ENCODE measurements around the gene PCDHB7. TPM values are rescaled to one million over a fixed set of nuclear protein-coding genes. Genes with fewer than 3 reads are reported as not detected.
A peak's percentile ranks its signal among the peaks of the same experiment; 100 is the strongest.
"Not testable (repeated sequence)": the region's sequence is repeated elsewhere in the genome, so short reads cannot be mapped to it uniquely, and the experiment has no call there.

PCDHB7 gene
- total and polyA plus RNA-seq, 3 experiments from 2014 or later, result not detected

GRCh38 chr5:141208478-141208877, 36.0 kb downstream of the PCDHB7 start, which contains the start of gene PCDHB12:
TSS of gene PCDHB12 (plus strand) at chr5:141208719. CDS start at chr5:141208908, 189 bp downstream.
- Mint-ChIP-seq H3K27me3 (peaks cover 33 to 64% of the 10 kb centered on the region in 2 donors), H3K4me1 (peaks cover 0 to 1% (median under 1%) of the 10 kb centered on the region in 3 donors), H3K4me3 (no peak within 1 kb of the TSS), H3K36me3 (no peaks in the 10 kb centered on the region), H3K27ac (no peak within 1 kb of the TSS), H3K9me3 (peaks cover 0 to 10% (median 7%) of the 10 kb centered on the region in 5 donors)
- ChIA-PET CTCF (interaction anchor here (1.5 kb wide), 1 partner anchor 304 kb away, joined by 3 read pairs; no protein-coding TSS in a partner anchor), POLR2A (no interaction called here)
- Histone ChIP-seq H3K9me3 (ENCODE audit: low read length) (no peaks in the 10 kb centered on the region), H3K4me1 (ENCODE audit: insufficient read depth, low read length) (no peaks in the 10 kb centered on the region), H3K36me3 (ENCODE audit: insufficient read depth, low read length) (no peaks in the 10 kb centered on the region), H3K4me3 (ENCODE audit: low read length) (no peak within 1 kb of the TSS), H3K27ac (ENCODE audit: low read depth, low read length) (no peak within 1 kb of the TSS), H3K27me3 (ENCODE audit: insufficient read depth, low read length, poor library complexity, severe bottlenecking) (peaks cover 13% of the 10 kb centered on the region)
- DNase-seq, result no peak

DNA sequence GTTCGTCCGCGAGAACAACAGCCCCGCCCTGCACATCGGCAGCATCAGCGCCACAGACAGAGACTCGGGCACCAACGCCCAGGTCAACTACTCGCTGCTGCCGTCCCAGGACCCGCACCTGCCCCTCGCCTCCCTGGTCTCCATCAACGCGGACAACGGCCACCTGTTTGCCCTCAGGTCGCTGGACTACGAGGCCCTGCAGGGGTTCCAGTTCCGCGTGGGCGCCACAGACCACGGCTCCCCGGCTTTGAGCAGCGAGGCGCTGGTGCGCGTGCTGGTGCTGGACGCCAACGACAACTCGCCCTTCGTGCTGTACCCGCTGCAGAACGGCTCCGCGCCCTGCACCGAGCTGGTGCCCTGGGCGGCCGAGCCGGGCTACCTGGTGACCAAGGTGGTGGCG, 37.8 kb downstream of the PCDHB7 start:
- CTCF ChIA-PET; H3K4me3 Mint-ChIP-seq; H3K36me3 Mint-ChIP-seq; H3K27ac Mint-ChIP-seq; H3K27ac ChIP-seq (ENCODE audit: low read depth, low read length); H3K36me3 ChIP-seq (ENCODE audit: insufficient read depth, low read length); H3K9me3 ChIP-seq (ENCODE audit: low read length); H3K4me1 Mint-ChIP-seq; POLR2A ChIA-PET; H3K4me1 ChIP-seq (ENCODE audit: insufficient read depth, low read length); DNase-seq; H3K4me3 ChIP-seq (ENCODE audit: low read length): not testable (repeated sequence)
- H3K9me3 Mint-ChIP-seq, result peaks cover 4 to 17% (median 15%) of the 10 kb centered on the region in 5 donors
- peaks cover 13% of the 10 kb centered on the region for H3K27me3 ChIP-seq (ENCODE audit: insufficient read depth, low read length, poor library complexity, severe bottlenecking)
- peaks cover 37 to 71% of the 10 kb centered on the region in 2 donors for H3K27me3 Mint-ChIP-seq

DNA sequence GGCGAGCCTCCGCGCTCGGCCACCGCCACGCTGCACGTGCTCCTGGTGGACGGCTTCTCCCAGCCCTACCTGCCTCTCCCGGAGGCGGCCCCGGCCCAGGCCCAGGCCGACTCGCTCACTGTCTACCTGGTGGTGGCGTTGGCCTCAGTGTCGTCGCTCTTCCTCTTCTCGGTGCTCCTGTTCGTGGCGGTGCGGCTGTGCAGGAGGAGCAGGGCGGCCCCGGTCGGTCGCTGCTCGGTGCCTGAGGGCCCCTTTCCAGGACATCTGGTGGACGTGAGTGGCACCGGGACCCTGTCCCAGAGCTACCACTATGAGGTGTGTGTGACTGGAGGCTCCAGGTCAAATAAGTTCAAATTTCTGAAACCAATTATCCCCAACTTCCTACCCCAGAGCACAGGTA, 38.4 kb downstream of the PCDHB7 start:
- DNase-seq; CTCF ChIA-PET; H3K9me3 ChIP-seq (ENCODE audit: low read length); H3K4me3 ChIP-seq (ENCODE audit: low read length); H3K36me3 ChIP-seq (ENCODE audit: insufficient read depth, low read length); H3K36me3 Mint-ChIP-seq; H3K27ac Mint-ChIP-seq; POLR2A ChIA-PET; H3K4me3 Mint-ChIP-seq; H3K4me1 ChIP-seq (ENCODE audit: insufficient read depth, low read length); H3K27ac ChIP-seq (ENCODE audit: low read depth, low read length); H3K4me1 Mint-ChIP-seq: not testable (repeated sequence)
- H3K27me3 ChIP-seq (ENCODE audit: insufficient read depth, low read length, poor library complexity, severe bottlenecking), result peaks cover 13% of the 10 kb centered on the region
- Mint-ChIP-seq H3K9me3 (peaks cover 4 to 18% (median 16%) of the 10 kb centered on the region in 5 donors), H3K27me3 (peaks cover 36 to 69% of the 10 kb centered on the region in 2 donors)

- H3K4me3 ChIP-seq (ENCODE audit: low read length); H3K4me1 Mint-ChIP-seq; H3K9me3 ChIP-seq (ENCODE audit: low read length); H3K4me1 ChIP-seq (ENCODE audit: insufficient read depth, low read length); H3K27ac ChIP-seq (ENCODE audit: low read depth, low read length); H3K27me3 ChIP-seq (ENCODE audit: insufficient read depth, low read length, poor library complexity, severe bottlenecking); H3K36me3 ChIP-seq (ENCODE audit: insufficient read depth, low read length); H3K27ac Mint-ChIP-seq; CTCF ChIA-PET; DNase-seq; POLR2A ChIA-PET; H3K36me3 Mint-ChIP-seq: not testable (repeated sequence)
- H3K4me3 Mint-ChIP-seq, result peak within 1 kb of the TSS in 4 of 7 donors; percentile 41 to 56 (median 48)
- peaks cover 42 to 56% of the 10 kb centered on the region in 2 donors for H3K27me3 Mint-ChIP-seq
- peaks cover 15 to 34% (median 30%) of the 10 kb centered on the region in 5 donors for H3K9me3 Mint-ChIP-seq
Measured at GRCh38 chr5:141213656-141214339, 41.4 kb downstream of the PCDHB7 start, which contains the start of gene PCDHB13. TSS of gene PCDHB13 (plus strand) at chr5:141213919. CDS start at chr5:141214124, 205 bp downstream.

- H3K27ac ChIP-seq (ENCODE audit: low read depth, low read length); H3K36me3 ChIP-seq (ENCODE audit: insufficient read depth, low read length); H3K36me3 Mint-ChIP-seq; DNase-seq; CTCF ChIA-PET; H3K4me3 Mint-ChIP-seq; H3K4me1 Mint-ChIP-seq; H3K4me1 ChIP-seq (ENCODE audit: insufficient read depth, low read length); H3K9me3 ChIP-seq (ENCODE audit: low read length); POLR2A ChIA-PET; H3K27ac Mint-ChIP-seq; H3K27me3 ChIP-seq (ENCODE audit: insufficient read depth, low read length, poor library complexity, severe bottlenecking); H3K4me3 ChIP-seq (ENCODE audit: low read length): not testable (repeated sequence)
- Mint-ChIP-seq H3K27me3 (peaks cover 38 to 55% of the 10 kb centered on the region in 2 donors), H3K9me3 (peaks cover 18 to 36% (median 30%) of the 10 kb centered on the region in 5 donors)
Measured at GRCh38 chr5:141214583-141214982, 42.1 kb downstream of the PCDHB7 start.

DNA sequence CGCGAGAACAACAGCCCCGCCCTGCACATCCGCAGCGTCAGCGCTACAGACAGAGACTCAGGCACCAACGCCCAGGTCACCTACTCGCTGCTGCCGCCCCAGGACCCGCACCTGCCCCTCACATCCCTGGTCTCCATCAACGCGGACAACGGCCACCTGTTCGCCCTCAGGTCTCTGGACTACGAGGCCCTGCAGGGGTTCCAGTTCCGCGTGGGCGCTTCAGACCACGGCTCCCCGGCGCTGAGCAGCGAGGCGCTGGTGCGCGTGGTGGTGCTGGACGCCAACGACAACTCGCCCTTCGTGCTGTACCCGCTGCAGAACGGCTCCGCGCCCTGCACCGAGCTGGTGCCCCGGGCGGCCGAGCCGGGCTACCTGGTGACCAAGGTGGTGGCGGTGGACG, 43.1 kb downstream of the PCDHB7 start:
- H3K27ac Mint-ChIP-seq; H3K36me3 Mint-ChIP-seq; H3K4me1 ChIP-seq (ENCODE audit: insufficient read depth, low read length); H3K4me3 ChIP-seq (ENCODE audit: low read length); POLR2A ChIA-PET; H3K27me3 ChIP-seq (ENCODE audit: insufficient read depth, low read length, poor library complexity, severe bottlenecking); DNase-seq; CTCF ChIA-PET; H3K36me3 ChIP-seq (ENCODE audit: insufficient read depth, low read length); H3K4me3 Mint-ChIP-seq; H3K4me1 Mint-ChIP-seq; H3K27ac ChIP-seq (ENCODE audit: low read depth, low read length); H3K9me3 ChIP-seq (ENCODE audit: low read length): not testable (repeated sequence)
- H3K27me3 Mint-ChIP-seq, result peaks cover 43 to 56% of the 10 kb centered on the region in 2 donors
- H3K9me3 Mint-ChIP-seq, result peaks cover 18 to 39% (median 26%) of the 10 kb centered on the region in 5 donors

DNA sequence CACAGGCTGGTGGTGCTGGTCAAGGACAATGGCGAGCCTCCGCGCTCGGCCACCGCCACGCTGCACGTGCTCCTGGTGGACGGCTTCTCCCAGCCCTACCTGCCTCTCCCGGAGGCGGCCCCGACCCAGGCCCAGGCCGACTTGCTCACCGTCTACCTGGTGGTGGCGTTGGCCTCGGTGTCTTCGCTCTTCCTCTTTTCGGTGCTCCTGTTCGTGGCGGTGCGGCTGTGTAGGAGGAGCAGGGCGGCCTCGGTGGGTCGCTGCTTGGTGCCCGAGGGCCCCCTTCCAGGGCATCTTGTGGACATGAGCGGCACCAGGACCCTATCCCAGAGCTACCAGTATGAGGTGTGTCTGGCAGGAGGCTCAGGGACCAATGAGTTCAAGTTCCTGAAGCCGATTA, 43.6 kb downstream of the PCDHB7 start:
- H3K4me1 ChIP-seq (ENCODE audit: insufficient read depth, low read length); H3K4me3 ChIP-seq (ENCODE audit: low read length); DNase-seq; H3K36me3 ChIP-seq (ENCODE audit: insufficient read depth, low read length); H3K36me3 Mint-ChIP-seq; H3K27ac Mint-ChIP-seq; CTCF ChIA-PET; H3K9me3 ChIP-seq (ENCODE audit: low read length); H3K27ac ChIP-seq (ENCODE audit: low read depth, low read length); H3K4me3 Mint-ChIP-seq; H3K4me1 Mint-ChIP-seq; POLR2A ChIA-PET: not testable (repeated sequence)
- peaks cover 43 to 59% of the 10 kb centered on the region in 2 donors for H3K27me3 Mint-ChIP-seq
- peaks cover 14% of the 10 kb centered on the region for H3K27me3 ChIP-seq (ENCODE audit: insufficient read depth, low read length, poor library complexity, severe bottlenecking)
- H3K9me3 Mint-ChIP-seq, result peaks cover 18 to 43% (median 26%) of the 10 kb centered on the region in 5 donors

- peak within 1 kb of the TSS in 1 of 8 donors; percentile 31 for H3K27ac Mint-ChIP-seq
- H3K36me3 Mint-ChIP-seq, result no peaks in the 10 kb centered on the region
- H3K4me3 Mint-ChIP-seq, result peak within 1 kb of the TSS in 5 of 7 donors; percentile 1 to 64 (median 46)
Measured at GRCh38 chr5:141223112-141223783, 50.8 kb downstream of the PCDHB7 start, which contains the start of gene PCDHB14. TSS of gene PCDHB14 (plus strand) at chr5:141223343. CDS start at chr5:141223506, 163 bp downstream.

More at GRCh38 chr5:141223112-141223783, 50.8 kb downstream of the PCDHB7 start, which contains the start of gene PCDHB14:
- Histone ChIP-seq H3K4me3 (ENCODE audit: low read length) (no peak within 1 kb of the TSS), H3K9me3 (ENCODE audit: low read length) (no peaks in the 10 kb centered on the region), H3K27me3 (ENCODE audit: insufficient read depth, low read length, poor library complexity, severe bottlenecking) (peaks cover 7% of the 10 kb centered on the region), H3K36me3 (ENCODE audit: insufficient read depth, low read length) (no peaks in the 10 kb centered on the region), H3K27ac (ENCODE audit: low read depth, low read length) (no peak within 1 kb of the TSS), H3K4me1 (ENCODE audit: insufficient read depth, low read length) (no peaks in the 10 kb centered on the region)
- Mint-ChIP-seq H3K27me3 (peaks cover 33 to 73% of the 10 kb centered on the region in 2 donors), H3K4me1 (peaks cover 5 to 11% (median 8%) of the 10 kb centered on the region in 3 donors), H3K9me3 (peaks cover 10 to 49% (median 25%) of the 10 kb centered on the region in 5 donors)
- ChIA-PET CTCF (interaction anchor here (1.4 to 2.1 kb wide), 3 partner anchors 11 to 341 kb away, joined by 4 to 9 read pairs (median 5); no protein-coding TSS in a partner anchor), POLR2A (no interaction called here)
- no peak for DNase-seq
